HG03439 (cell line): Measurements from ENCODE around the gene CCNDBP1.
"Not testable (repeated sequence)": the region's sequence is repeated elsewhere in the genome, so short reads cannot be mapped to it uniquely, and the experiment has no call there.

Experiments
- ATAC-seq: cut with Tn5 transposase; IDR thresholded peaks from one replicate; pipeline ENCODE4 v1.9.1; 2021; ENCODE audit warnings: mild to moderate bottlenecking, moderate library complexity; ENCODE audit not compliant: unreplicated experiment

CCNDBP1 gene, protein sequence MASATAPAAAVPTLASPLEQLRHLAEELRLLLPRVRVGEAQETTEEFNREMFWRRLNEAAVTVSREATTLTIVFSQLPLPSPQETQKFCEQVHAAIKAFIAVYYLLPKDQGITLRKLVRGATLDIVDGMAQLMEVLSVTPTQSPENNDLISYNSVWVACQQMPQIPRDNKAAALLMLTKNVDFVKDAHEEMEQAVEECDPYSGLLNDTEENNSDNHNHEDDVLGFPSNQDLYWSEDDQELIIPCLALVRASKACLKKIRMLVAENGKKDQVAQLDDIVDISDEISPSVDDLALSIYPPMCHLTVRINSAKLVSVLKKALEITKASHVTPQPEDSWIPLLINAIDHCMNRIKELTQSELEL

DNA sequence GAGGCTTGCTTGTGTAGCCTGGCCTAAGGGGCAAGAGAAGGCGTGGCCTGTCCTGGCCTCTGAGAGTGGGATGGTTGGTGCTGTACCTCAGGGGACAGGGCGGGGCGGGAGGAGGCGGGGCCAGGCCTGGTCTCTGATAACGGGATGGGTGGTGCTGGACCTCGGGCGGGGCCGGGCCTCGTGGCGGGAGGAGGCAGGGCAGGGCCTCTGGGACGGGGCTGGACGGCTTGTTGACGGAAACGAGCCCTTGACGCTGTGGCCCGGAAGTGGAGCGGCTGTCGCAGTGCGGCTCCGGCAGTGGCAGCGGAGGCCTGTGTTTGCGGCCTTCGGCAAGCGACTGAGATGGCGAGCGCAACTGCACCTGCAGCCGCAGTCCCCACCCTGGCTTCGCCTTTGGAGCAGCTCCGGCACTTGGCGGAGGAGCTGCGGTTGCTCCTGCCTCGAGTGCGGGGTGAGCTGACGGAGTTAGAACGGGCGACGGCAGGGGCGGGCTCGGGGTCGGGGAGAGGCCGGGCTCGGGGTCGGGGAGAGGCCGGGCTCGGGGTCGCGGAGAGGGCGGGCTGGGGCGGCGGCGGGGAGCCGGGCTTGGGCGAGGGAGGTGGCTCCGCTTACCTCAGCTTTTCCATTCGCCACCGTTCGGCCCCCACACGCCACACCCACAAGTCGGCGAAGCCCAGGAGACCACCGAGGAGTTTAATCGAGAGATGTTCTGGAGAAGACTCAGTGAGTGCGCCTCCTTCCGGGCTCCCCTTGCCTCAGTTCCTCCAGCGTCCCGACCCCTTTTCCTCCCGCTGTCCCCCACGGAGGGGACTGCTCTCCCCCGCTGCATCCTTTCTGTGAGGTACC is at the start of gene CCNDBP1:
TSS of gene CCNDBP1 (plus strand) at position 247 of the 846 bp plus-strand sequence. CDS start at position 343, 96 bp downstream.
- peak; percentile 92 for ATAC-seq

GRCh38 chr15:43143203-43143941 is 41.8 kb upstream of the CCNDBP1 start:
- ATAC-seq = no peak

GRCh38 chr15:43144512-43144911 is 40.7 kb upstream of the CCNDBP1 start:
- ATAC-seq = no peak

DNA sequence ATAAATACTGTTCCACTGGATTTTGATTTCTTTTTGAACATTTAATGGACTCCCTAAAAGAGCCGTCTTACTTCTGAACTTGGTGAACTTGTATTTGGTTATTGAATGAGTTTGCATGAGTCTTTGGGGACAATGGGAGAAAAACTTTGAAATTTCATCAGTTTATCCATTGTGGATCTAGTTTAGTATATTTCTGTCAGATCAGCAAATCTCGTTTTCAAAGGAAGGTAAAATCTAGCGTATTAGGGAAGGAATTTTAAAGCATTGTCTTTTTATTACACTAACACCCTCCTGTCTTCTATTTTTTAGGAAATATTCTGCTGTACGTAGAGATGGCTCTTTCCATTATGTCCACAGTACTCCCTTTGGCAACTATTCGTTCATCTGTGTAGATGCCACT is 39.0 kb upstream of the CCNDBP1 start:
- ATAC-seq = no peak

GRCh38 chr15:43150191-43150929 is 34.8 kb upstream of the CCNDBP1 start:
- no peak for ATAC-seq

DNA sequence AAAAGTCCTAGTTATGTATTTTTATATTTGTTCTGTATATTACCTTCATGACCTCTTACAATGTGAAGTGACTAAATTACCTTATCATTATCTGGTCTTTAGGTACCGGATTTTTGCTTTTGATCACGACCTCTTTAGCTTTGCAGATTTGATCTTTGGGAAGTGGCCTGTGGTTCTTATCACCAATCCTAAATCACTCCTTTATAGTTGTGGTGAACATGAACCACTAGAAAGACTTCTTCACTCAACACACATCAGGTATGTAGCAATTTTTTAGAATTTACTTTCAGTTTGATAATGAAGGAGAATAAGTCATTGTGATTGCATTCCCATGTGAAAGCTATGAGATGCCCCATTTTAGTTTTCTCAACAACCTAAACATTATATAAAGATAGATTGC is 33.5 kb upstream of the CCNDBP1 start:
- no peak for ATAC-seq

DNA sequence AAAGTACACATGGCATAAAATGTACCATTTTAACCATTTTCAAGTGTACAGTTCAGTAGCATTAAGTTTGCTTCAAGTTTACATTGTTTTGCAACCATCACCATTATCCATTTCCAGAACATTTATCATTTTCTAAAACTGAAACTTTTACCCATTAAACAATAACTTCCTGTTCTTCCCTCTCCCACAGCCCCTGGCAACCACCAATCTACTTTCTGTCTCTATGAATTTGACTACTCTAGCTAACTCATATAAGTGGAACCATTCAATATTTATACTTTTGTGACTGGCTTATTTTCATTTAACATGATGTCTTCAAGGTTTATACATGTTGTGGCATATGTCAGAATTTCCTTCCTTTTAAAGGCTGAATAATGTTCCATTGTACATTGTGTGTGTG is 31.9 kb upstream of the CCNDBP1 start:
- no peak for ATAC-seq

GRCh38 chr15:43165801-43166325 is 19.3 kb upstream of the CCNDBP1 start:
- ATAC-seq = no peak

GRCh38 chr15:43167261-43167660 is 17.9 kb upstream of the CCNDBP1 start:
- ATAC-seq = not testable (repeated sequence)

DNA sequence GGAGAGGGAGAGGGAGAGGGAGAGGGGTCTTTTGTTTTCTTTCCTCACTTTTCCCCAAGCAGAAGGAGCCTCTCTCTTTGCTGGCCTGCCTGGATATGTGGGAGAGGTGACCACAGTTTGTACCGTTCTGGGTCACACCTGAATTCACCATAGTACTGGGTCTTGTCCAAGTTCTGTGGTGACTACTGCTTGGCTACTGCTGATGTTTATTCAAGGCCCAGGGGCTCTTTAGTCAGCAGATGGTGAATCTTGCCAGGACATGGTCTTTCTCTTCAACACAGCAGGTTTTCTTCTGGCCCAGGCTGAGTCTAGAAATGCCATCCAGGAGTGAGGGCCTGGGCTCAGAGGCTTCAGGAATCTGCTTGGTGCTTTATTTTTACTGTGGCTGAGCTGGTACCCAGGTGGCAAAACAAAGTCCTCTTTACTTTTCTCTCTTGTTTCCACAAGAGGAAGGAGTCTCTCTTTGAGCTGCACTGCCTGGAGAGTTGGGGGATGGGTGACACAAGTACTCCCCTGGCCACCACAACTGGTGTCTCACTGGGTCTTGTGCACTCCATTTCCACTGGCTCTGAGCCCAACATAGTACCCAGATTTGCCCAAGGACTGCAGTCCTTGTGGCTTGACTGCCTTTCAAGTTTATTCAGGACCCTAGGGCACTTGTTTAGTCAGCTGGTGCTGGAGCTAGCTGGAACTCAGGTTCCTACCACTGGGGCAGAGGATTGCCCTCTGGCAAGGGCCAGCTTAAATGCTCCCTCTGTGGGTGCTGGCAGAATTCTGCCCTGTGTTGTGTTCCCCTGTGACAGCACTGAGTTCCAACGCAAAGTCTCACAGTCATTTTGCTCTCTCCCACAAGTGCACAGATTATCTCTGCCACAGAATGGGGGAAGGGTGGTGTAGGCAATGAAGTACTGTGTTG is 16.8 kb upstream of the CCNDBP1 start:
- no peak for ATAC-seq

- ATAC-seq = no peak
Measured at GRCh38 chr15:43169888-43170287, 15.3 kb upstream of the CCNDBP1 start.

DNA sequence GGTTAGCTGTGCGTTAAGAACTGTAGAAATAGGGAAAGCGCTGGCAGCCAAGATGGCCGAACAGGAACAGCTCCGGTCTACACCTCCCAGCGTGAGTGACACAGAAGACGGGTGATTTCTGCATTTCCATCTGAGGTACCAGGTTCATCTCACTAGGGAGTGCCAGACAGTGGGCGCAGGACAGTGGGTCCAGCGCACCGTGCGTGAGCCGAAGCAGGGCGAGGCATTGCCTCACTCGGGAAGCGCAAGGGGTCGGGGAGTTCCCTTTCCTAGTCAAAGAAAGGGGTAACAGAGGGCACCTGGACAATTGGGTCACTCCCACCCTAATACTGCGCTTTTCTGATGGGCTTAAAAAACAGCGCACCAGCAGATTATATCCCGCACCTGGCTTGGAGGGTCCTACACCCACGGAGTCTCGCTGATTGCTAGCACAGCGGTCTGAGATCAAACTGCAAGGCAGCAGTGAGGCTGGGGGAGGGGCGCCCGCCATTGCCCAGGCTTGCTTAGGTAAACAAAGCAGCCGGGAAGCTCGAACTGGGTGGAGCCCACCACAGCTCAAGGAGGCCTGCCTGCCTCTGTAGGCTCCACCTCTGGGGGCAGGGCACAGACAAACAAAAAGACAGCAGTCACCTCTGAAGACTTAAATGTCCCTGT is 9.4 kb upstream of the CCNDBP1 start:
- not testable (repeated sequence) for ATAC-seq

DNA sequence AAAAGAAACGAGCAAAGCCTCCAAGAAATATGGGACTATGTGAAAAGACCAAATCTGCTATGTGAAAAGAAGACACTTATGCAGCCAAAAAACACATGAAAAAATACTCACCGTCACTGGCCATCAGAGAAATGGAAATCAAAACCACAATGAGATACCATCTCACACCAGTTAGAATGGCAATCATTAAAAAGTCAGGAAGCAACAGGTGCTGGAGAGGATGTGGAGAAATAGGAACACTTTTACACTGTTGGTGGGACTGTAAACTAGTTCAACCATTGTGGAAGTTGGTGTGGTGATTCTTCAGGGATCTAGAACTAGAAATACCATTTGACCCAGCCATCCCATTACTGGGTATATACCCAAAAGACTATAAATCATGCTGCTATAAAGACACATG is 8.1 kb upstream of the CCNDBP1 start:
- not testable (repeated sequence) for ATAC-seq

GRCh38 chr15:43183270-43183669 is 1.9 kb upstream of the CCNDBP1 start:
- no peak for ATAC-seq

DNA sequence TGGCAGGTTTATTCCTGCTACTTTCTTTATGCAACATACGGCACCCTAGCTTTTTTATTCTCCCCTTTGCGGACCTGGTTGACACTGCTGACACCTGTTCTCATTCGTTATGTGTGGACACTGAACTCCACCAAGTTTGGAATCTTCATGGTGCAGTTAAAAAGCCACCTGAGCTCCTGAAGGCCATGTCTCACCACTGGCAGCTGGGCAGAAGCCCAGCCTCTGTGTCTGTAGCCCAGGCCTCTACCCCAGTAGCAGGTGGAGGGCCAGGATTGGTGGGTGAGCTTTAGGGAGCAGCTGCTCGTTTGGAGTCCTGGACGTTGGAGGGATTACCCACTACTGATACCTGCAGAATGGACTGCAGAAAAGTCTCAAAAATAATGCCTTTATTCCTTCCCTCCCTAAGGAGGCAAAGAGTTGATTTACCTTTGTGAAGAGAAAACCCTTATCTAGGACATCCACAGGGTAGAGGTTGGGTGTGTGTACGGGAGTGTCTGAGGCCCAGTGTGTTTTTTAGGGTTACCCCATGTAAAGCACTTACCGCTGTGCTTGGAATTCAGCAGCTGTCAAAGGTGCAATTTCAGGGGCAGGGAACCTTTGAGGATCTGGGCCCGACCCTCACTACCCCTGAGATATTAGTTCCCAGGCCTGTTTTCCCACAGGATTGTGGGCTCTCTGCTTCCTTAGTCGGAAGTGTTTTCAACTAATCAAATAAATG is 637 bp upstream of the CCNDBP1 start:
- peak; percentile 3 for ATAC-seq

GRCh38 chr15:43186003-43186353 is 775 bp downstream of the CCNDBP1 start:
- peak; percentile 26 for ATAC-seq

DNA sequence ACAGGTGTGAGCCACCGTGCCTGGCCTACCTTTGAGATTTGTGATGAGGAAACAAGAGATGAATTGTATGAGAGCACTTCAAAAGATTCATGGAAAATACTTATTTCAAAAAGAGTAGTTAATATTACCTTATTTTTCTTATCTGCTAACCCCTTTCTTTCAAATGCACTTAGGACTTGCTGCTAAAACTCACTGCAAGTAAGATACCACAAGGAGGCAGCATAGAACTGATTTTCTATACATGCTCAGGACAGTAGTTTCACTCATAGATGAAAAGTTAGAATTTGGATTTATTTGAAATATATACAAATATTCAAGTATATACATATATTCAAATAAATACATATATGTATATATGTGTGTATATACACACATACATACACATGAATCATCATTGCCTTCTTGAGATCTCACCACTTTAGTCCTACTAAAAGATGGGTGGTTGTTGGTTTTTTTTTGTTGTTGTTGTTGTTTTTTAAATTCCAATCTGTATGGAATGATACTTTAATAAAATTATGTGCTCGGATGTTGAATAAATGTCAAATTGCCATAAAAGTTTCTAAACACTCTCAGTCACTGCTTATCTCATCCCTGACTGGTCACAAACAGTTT is 2.4 kb downstream of the CCNDBP1 start:
- ATAC-seq = no peak

GRCh38 chr15:43189296-43189695 is 4.1 kb downstream of the CCNDBP1 start:
- no peak for ATAC-seq
